Mesenchymal stem cell (in vitro differentiated cells and primary cell): ENCODE data around the gene KLHDC8B.
A peak's percentile ranks its signal among the peaks of the same experiment; 100 is the strongest.
"Not testable (repeated sequence)": the region's sequence is repeated elsewhere in the genome, so short reads cannot be mapped to it uniquely, and the experiment has no call there.

Experiments used
- DNase-seq: peaks from one replicate; pipeline ENCODE4 v3.0.0-alpha.2; 2013
- H2AFZ ChIP-seq: one replicate; pipeline ENCODE4 v1.6.1; 2013; ENCODE audit warnings: low read depth, mild to moderate bottlenecking, control low read depth, inconsistent platforms, low read length, moderate library complexity
- H2AK5ac ChIP-seq: 2 replicates; pipeline ENCODE4 v1.6.1; 2013; ENCODE audit warnings: low read length, moderate library complexity, mild to moderate bottlenecking, inconsistent platforms; ENCODE audit not compliant: severe bottlenecking
- H2BK120ac ChIP-seq: one replicate; pipeline ENCODE4 v1.6.1; 2013; ENCODE audit warnings: low read depth, mild to moderate bottlenecking, inconsistent platforms, low read length, moderate library complexity
- H2BK12ac ChIP-seq, 2 experiments: one replicate each; pipeline ENCODE4 v1.6.1; 2013; ENCODE audit warnings: inconsistent platforms in 2 of 2, low read length in 2 of 2, mild to moderate bottlenecking in 2 of 2, moderate library complexity in 2 of 2, control low read depth in 1 of 2
- H2BK15ac ChIP-seq: one replicate; pipeline ENCODE4 v1.6.1; 2013; ENCODE audit warnings: mild to moderate bottlenecking, low read depth, inconsistent platforms; ENCODE audit not compliant: poor library complexity, severe bottlenecking
- H2BK5ac ChIP-seq: 2 replicates; pipeline ENCODE4 v1.6.1; 2013; ENCODE audit warnings: low read depth, mild to moderate bottlenecking, low read length, control low read depth, inconsistent platforms; ENCODE audit not compliant: poor library complexity, severe bottlenecking
- H3K14ac ChIP-seq, 2 experiments: one replicate each; pipeline ENCODE4 v1.6.1; 2013; ENCODE audit warnings: inconsistent platforms in 2 of 2, low read length in 2 of 2, control low read depth in 1 of 2, mild to moderate bottlenecking in 1 of 2, moderate library complexity in 1 of 2
- H3K18ac ChIP-seq, 2 experiments: one replicate each; pipeline ENCODE4 v1.6.1; 2013; ENCODE audit warnings: inconsistent platforms in 2 of 2, low read length in 2 of 2, control low read depth in 1 of 2, low read depth in 1 of 2, mild to moderate bottlenecking in 1 of 2
- H3K23ac ChIP-seq, 2 experiments: one replicate each; pipeline ENCODE4 v1.6.1; 2013; ENCODE audit warnings: inconsistent platforms in 2 of 2, low read length in 2 of 2, mild to moderate bottlenecking in 2 of 2, moderate library complexity in 2 of 2, control low read depth in 1 of 2
- H3K27ac ChIP-seq: 2 replicates; pipeline ENCODE4 v1.5.1; 2013; ENCODE audit warnings: mild to moderate bottlenecking, moderate library complexity, low read length, control low read depth, inconsistent platforms; ENCODE audit not compliant: poor library complexity, severe bottlenecking
- H3K27me3 ChIP-seq, 2 experiments: 2 replicates each; pipeline versions ENCODE4 v1.6.1 to v1.7.0; 2013; ENCODE audit warnings: low read length in 2 of 2, mild to moderate bottlenecking in 2 of 2, moderate library complexity in 2 of 2, control low read depth in 1 of 2, inconsistent platforms in 1 of 2; ENCODE audit not compliant: control insufficient read depth in 1 of 2, insufficient read depth in 1 of 2
- H3K36me3 ChIP-seq, 2 experiments: 2 replicates each; pipeline versions ENCODE4 v1.6.1 to v1.7.0; 2013; ENCODE audit warnings: low read length in 2 of 2, control low read depth in 1 of 2, inconsistent platforms in 1 of 2, low read depth in 1 of 2, mild to moderate bottlenecking in 1 of 2; ENCODE audit not compliant: insufficient read depth in 2 of 2, control insufficient read depth in 1 of 2
- H3K4ac ChIP-seq, 2 experiments: one replicate each; pipeline ENCODE4 v1.6.1; 2013; ENCODE audit warnings: inconsistent platforms in 2 of 2, low read length in 2 of 2, mild to moderate bottlenecking in 2 of 2, moderate library complexity in 2 of 2, control low read depth in 1 of 2, low read depth in 1 of 2
- H3K4me1 ChIP-seq: 2 replicates; pipeline ENCODE4 v1.6.1; 2013; ENCODE audit warnings: low read depth, low read length, control low read depth; ENCODE audit not compliant: control insufficient read depth, insufficient read depth
- H3K4me2 ChIP-seq: 2 replicates; pipeline ENCODE4 v1.6.1; 2013; ENCODE audit warnings: low read length, mild to moderate bottlenecking, inconsistent platforms; ENCODE audit not compliant: poor library complexity, severe bottlenecking
- H3K4me3 ChIP-seq, 2 experiments: 2 replicates each; pipeline versions ENCODE4 v1.5.1 to v1.7.0; 2013; ENCODE audit warnings: low read length in 2 of 2, mild to moderate bottlenecking in 2 of 2, control low read depth in 1 of 2, low read depth in 1 of 2; ENCODE audit not compliant: insufficient read depth in 1 of 2
- H3K79me1 ChIP-seq: replicated peaks from 2 replicates; pipeline ENCODE4 v1.6.1; 2013; ENCODE audit warnings: mild to moderate bottlenecking, control low read depth, low read length, inconsistent platforms; ENCODE audit not compliant: poor library complexity, severe bottlenecking
- H3K9ac ChIP-seq: 2 replicates; pipeline ENCODE4 v1.7.0; 2013; ENCODE audit warnings: mild to moderate bottlenecking, low read length, moderate library complexity
- H3K9me3 ChIP-seq: 2 replicates; pipeline ENCODE4 v1.7.0; 2013; ENCODE audit warnings: mild to moderate bottlenecking, low read length; ENCODE audit not compliant: control insufficient read depth
- H4K8ac ChIP-seq: one replicate; pipeline ENCODE4 v1.6.1; 2013; ENCODE audit warnings: inconsistent platforms, mild to moderate bottlenecking, low read length, moderate library complexity
- H4K91ac ChIP-seq: one replicate; pipeline ENCODE4 v1.6.1; 2013; ENCODE audit warnings: mild to moderate bottlenecking, low read length, inconsistent platforms
- WGBS: methylation state at CpG from one replicate; pipeline ENCODE4 v1.1.7; 2013; ENCODE audit warnings: mixed read lengths; 5-methylcytosine and 5-hydroxymethylcytosine counted together

KLHDC8B gene

DNA sequence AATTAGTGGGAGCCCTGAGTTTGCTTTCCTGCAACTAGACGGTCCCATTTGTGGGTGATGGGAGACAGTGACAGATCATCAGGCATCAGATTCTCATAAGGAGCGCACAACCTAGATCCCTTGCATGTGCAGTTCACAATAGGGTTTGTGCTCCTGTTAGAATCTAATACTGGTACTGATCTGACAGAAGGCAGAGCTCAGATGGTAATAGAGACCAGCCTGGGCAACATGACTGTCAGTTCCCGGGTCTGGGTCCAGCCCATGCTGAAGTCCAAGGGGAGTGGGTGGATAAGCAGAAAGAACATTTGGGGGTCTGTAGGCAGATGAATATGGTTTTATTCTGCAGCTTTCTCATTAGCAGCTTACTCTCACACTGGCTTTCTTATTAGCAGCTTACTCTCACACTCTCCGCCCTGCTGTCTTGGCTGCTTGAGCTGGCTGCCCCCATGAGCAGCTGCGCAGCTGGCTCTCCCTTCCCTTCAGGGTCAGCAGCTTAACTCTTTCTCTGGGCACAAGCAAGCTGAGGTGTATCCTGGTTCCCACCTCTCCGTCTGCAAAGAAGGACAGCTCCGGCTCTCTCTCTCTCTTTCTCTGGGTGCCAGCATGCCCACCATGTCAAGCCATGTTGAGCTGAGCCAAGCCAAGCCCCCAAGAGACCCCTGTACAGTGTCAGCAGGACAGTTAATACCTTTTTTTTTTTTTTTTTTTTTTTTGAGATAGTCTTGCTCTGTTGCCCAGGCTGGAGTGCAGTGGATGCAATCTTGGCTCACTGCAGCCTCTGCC lies 46.5 kb downstream of the KLHDC8B start:
- Histone ChIP-seq H3K14ac (no peak overlapping the region), H3K9ac (peak overlapping the region; percentile 71), H2BK15ac (peak overlapping the region; percentile 28), H2BK12ac (peak overlapping the region; percentile 89 to 95), H3K27me3 (no peaks in the 10 kb centered on the region), H3K27ac (peak overlapping the region; percentile 38), H3K9me3 (peaks cover 8% of the 10 kb centered on the region), H3K4me2 (no peak overlapping the region), H2AFZ (no peak overlapping the region), H3K18ac (peak overlapping the region; percentile 71 to 79), H2AK5ac (peak overlapping the region; percentile 69), H3K79me1 (no peaks in the 10 kb centered on the region), H4K91ac (peak overlapping the region; percentile 89), H2BK5ac (no peak overlapping the region), H3K23ac (no peak overlapping the region), H3K36me3 (peaks cover 2 to 28% of the 10 kb centered on the region in 2 experiments), H4K8ac (peak overlapping the region; percentile 64), H3K4me1 (no peaks in the 10 kb centered on the region), H3K4me3 (no peak overlapping the region), H2BK120ac (no peak overlapping the region), H3K4ac (no peak overlapping the region)
- no peak for DNase-seq
- 93% methylated on average over 7 of the region's 7 CpGs for WGBS

DNA sequence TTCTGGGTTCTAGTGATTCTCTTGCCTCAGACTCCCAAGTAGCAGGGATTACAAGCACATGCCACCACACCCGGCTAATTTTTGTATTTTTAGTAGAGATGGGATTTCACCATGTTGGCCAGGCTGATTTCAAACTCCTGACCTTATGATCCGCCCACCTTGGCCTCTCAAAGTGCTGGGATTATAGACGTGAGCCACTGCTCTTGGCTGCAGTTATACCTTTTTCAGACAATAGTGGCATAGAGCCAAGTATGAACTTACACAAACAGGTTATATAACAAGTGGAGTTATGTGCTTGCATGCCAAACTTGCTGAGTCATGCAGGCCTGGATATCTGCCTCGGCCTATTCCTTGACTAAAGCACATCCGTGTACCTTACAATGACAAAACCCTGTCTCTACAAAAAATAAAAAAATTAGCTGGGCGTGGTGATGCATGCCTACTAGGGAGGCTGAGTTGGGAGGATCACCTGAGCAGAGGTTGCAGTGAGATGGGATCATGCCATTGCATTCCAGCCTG lies 47.1 kb downstream of the KLHDC8B start:
- not testable (repeated sequence) for H2AFZ ChIP-seq, H3K27me3 ChIP-seq, H3K4me2 ChIP-seq, H3K4me3 ChIP-seq, H2BK120ac ChIP-seq, H3K9me3 ChIP-seq, H3K23ac ChIP-seq, H2BK5ac ChIP-seq, H3K79me1 ChIP-seq, H3K14ac ChIP-seq, H3K4me1 ChIP-seq, H4K91ac ChIP-seq, H2BK12ac ChIP-seq, H2AK5ac ChIP-seq
- Histone ChIP-seq H3K9ac (peak overlapping the region; percentile 71), H3K4ac (peak overlapping the region in 1 of 2 experiments; percentile 15), H3K18ac (peak overlapping the region in 1 of 2 experiments; percentile 2), H2BK15ac (peak overlapping the region; percentile 28), H3K36me3 (peaks cover 1 to 26% of the 10 kb centered on the region in 2 experiments), H3K27ac (peak overlapping the region; percentile 51), H4K8ac (peak overlapping the region; percentile 64)
- DNase-seq = peak; percentile 55
- 78% methylated on average over 3 of the region's 6 CpGs for WGBS

DNA sequence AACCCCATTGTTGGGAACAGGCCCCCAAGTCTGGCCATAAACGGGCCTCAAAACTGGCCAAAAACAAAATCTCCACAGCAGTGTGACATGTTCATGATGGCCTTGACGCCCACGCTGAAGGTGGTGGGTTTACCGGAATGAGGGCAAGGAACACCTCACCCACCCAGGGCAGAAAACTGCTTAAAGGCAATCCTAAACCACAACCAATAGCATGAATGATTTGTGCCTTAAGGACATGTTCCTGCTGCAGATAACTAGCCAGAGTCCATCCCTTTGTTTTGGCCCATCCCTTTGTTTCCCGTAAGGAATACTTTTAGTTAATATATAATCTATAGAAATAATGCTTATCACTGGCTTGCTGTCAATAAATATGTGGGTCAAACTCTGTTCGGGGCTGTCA lies 47.7 kb downstream of the KLHDC8B start:
- H2BK5ac ChIP-seq = no peak overlapping the region
- peak overlapping the region in 1 of 2 experiments; percentile 2 for H3K18ac ChIP-seq
- H3K9me3 ChIP-seq = peaks cover 3% of the 10 kb centered on the region
- no peak overlapping the region for H3K4me2 ChIP-seq
- peak overlapping the region; percentile 52 for H4K91ac ChIP-seq
- H4K8ac ChIP-seq = peak overlapping the region; percentile 8
- peak overlapping the region; percentile 29 to 45 for H2BK12ac ChIP-seq
- H2AFZ ChIP-seq = no peak overlapping the region
- H3K79me1 ChIP-seq = no peaks in the 10 kb centered on the region
- H2BK15ac ChIP-seq = no peak overlapping the region
- peaks cover 0 to 20% of the 10 kb centered on the region in 2 experiments for H3K36me3 ChIP-seq
- no peak overlapping the region for H3K23ac ChIP-seq
- H3K27me3 ChIP-seq = no peaks in the 10 kb centered on the region
- H3K9ac ChIP-seq = peak overlapping the region; percentile 71
- no peak overlapping the region for H3K14ac ChIP-seq
- DNase-seq = no peak
- H3K4me1 ChIP-seq = no peaks in the 10 kb centered on the region
- no peak overlapping the region for H3K4me3 ChIP-seq
- H3K4ac ChIP-seq = no peak overlapping the region
- peak overlapping the region; percentile 51 for H3K27ac ChIP-seq
- peak overlapping the region; percentile 10 for H2AK5ac ChIP-seq
- H2BK120ac ChIP-seq = no peak overlapping the region
- 97% methylated on average over 5 of the region's 6 CpGs for WGBS

DNA sequence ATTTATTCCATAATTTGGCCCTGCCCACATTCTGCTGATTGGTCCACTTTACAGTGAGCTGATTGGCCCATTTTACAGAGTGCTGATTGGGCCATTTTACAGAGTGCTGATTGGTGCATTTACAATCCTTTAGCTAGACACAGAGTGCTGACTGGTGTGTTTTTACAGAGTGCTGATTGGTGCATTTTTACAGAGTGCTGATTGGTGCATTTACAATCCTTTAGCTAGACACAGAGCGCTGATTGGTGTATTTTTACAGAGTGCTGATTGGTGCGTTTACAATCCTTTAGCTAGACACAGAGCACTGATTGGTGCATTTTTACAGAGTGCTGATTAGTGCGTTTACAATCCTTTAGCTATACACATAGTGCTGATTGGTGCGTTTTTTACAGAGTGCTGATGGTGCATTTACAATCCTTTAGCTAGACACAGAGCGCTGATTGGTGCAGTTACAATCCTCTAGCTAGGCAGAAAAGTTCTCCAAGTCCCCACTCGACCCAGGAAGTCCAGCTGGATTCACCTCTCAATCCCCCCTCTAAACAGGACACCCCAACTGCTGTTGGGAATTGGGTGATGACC lies 49.7 kb downstream of the KLHDC8B start:
- H3K79me1 ChIP-seq, H3K23ac ChIP-seq, H2AFZ ChIP-seq, H2AK5ac ChIP-seq, H3K18ac ChIP-seq, H3K4ac ChIP-seq, DNase-seq, H2BK120ac ChIP-seq, H3K9ac ChIP-seq, H3K4me2 ChIP-seq, H3K4me1 ChIP-seq, H3K27ac ChIP-seq, H2BK12ac ChIP-seq, H3K4me3 ChIP-seq, H3K14ac ChIP-seq, H4K91ac ChIP-seq, H3K9me3 ChIP-seq, H3K27me3 ChIP-seq, H2BK5ac ChIP-seq, H2BK15ac ChIP-seq, H4K8ac ChIP-seq: not testable (repeated sequence)
- 79% methylated on average over 6 of the region's 6 CpGs for WGBS
- H3K36me3 ChIP-seq = peaks cover 0 to 11% of the 10 kb centered on the region in 2 experiments
